Measurements from ENCODE around the gene SNTG2.

- TF ChIP-seq POLR2AphosphoS5 (IDR thresholded peaks at IDR 0.05; ENCODE audit: low read depth, low read length) (no peak), TAF1 (IDR thresholded peaks at IDR 0.05; ENCODE audit: borderline replicate concordance, low read depth, low read length) (no peak)
Observed at GRCh38 chr2:1339388-1340140, 388.9 kb downstream of the SNTG2 start.
